Large intestine (tissue), 3 donors: ENCODE data around the gene AKIRIN2. TPM values are rescaled to one million over a fixed set of nuclear protein-coding genes. Genes with fewer than 3 reads are reported as not detected.
A peak's percentile ranks its signal among the peaks of the same experiment; 100 is the strongest.
"Not testable (repeated sequence)": the region's sequence is repeated elsewhere in the genome, so short reads cannot be mapped to it uniquely, and the experiment has no call there.

ENCODE experiments used
- DNase-seq, 2 donors: peaks; one replicate each; pipeline versions ENCODE4 v3.0.0 to v3.0.0-alpha.2; 2013
- H3K27ac ChIP-seq: one replicate; pipeline ENCODE4 v1.5.1; 2013; ENCODE audit warnings: low read length
- H3K27me3 ChIP-seq: 2 replicates; pipeline ENCODE4 v1.6.1; 2013; ENCODE audit warnings: low read length; ENCODE audit not compliant: control insufficient read depth, insufficient read depth
- H3K36me3 ChIP-seq: 2 replicates; pipeline ENCODE4 v1.6.1; 2013; ENCODE audit warnings: low read length; ENCODE audit not compliant: control insufficient read depth, insufficient read depth
- H3K4me1 ChIP-seq: one replicate; pipeline ENCODE4 v1.6.1; 2013; ENCODE audit warnings: low read length; ENCODE audit not compliant: control insufficient read depth, insufficient read depth
- H3K4me3 ChIP-seq: one replicate; pipeline ENCODE4 v1.5.1; 2013; ENCODE audit warnings: low read length
- H3K9me3 ChIP-seq: one replicate; pipeline ENCODE4 v1.6.1; 2013; ENCODE audit warnings: mild to moderate bottlenecking, low read depth, low read length, moderate library complexity; ENCODE audit not compliant: control insufficient read depth
- WGBS: methylation state at CpG from one replicate; pipeline ENCODE4 v1.1.5; 2013; ENCODE audit warnings: low lambda C conversion rate; ENCODE audit not compliant: insufficient coverage; 5-methylcytosine and 5-hydroxymethylcytosine counted together
- polyA plus RNA-seq: library from polyadenylated mRNA; unstranded; fragments of 120-200 nt; gene quantifications from one replicate; pipeline ENCODE4 v1.2.1, GENCODE V29; 2013

AKIRIN2 gene
- polyA plus RNA-seq, 1 donor: 60.6 TPM

DNA sequence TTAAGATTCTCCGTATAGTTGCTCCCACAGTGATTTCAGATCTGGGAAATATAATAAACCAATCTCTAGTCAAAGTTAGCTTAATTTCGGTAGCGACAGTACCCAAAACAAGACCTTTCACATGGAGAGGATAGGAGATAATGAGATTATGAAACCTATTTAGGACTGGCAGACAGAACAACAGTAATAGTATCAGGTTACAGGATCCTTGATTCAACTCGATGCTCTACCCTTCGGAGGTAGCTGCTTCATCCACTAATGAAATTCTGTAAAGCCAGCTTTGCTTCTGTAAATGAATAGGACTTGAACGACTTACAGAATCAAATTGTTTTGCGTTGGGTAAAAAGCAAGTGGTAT lies 534 bp upstream of the AKIRIN2 start:
- WGBS: no CpG with 5 or more reads among the region's 7 CpGs
- Histone ChIP-seq H3K4me1 (peaks cover 3% of the 10 kb centered on the region), H3K36me3 (no peaks in the 10 kb centered on the region), H3K27me3 (no peaks in the 10 kb centered on the region), H3K9me3 (no peaks in the 10 kb centered on the region), H3K27ac (peak overlapping the region; percentile 90), H3K4me3 (peak overlapping the region; percentile 93)
- DNase-seq: no peak

GRCh38 chr6:87701344-87701675 lies 723 bp downstream of the AKIRIN2 start:
- no peaks in the 10 kb centered on the region for H3K9me3 ChIP-seq
- DNase-seq: peak in 1 of 2 donors; percentile 57
- no CpG with 5 or more reads among the region's 36 CpGs for WGBS
- H3K36me3 ChIP-seq: peaks cover 2% of the 10 kb centered on the region
- H3K4me1 ChIP-seq: peaks cover 10% of the 10 kb centered on the region
- H3K27me3 ChIP-seq: no peaks in the 10 kb centered on the region
- peak overlapping the region; percentile 98 for H3K27ac ChIP-seq
- H3K4me3 ChIP-seq: peak overlapping the region; percentile 93

- DNase-seq: peak; percentile 64 to 82
- peak overlapping the region; percentile 98 for H3K27ac ChIP-seq
- peak overlapping the region; percentile 93 for H3K4me3 ChIP-seq
- H3K27me3 ChIP-seq: no peaks in the 10 kb centered on the region
- peaks cover 2% of the 10 kb centered on the region for H3K36me3 ChIP-seq
- peaks cover 10% of the 10 kb centered on the region for H3K4me1 ChIP-seq
- no peaks in the 10 kb centered on the region for H3K9me3 ChIP-seq
- WGBS: no CpG with 5 or more reads among the region's 18 CpGs
Measured at GRCh38 chr6:87700397-87701343, 1.4 kb downstream of the AKIRIN2 start.

DNA sequence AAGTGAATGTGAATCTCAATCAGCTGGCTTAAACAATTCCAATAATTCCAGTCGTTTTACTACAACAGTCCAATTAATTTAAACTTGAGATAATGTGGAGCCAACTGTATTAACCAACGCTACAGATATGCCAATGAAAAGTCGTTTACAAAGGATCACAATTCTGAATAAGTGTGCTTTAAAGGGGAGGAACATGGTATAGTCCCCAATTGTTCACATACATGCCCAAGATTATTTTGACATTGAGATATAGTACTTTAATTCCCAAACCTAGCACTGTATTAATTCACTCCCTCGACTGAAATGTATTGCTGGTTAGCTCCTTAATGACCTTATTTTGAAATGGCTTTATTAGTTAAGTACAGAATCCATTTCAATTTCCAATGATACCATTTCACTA lies 2.5 kb downstream of the AKIRIN2 start:
- 0% methylated on average over 1 of the region's 4 CpGs for WGBS
- Histone ChIP-seq H3K4me3 (peak overlapping the region; percentile 93), H3K36me3 (peaks cover 2% of the 10 kb centered on the region), H3K9me3 (no peaks in the 10 kb centered on the region), H3K27me3 (no peaks in the 10 kb centered on the region), H3K27ac (peak overlapping the region; percentile 98), H3K4me1 (peaks cover 16% of the 10 kb centered on the region)
- DNase-seq: peak in 1 of 2 donors; percentile 29

DNA sequence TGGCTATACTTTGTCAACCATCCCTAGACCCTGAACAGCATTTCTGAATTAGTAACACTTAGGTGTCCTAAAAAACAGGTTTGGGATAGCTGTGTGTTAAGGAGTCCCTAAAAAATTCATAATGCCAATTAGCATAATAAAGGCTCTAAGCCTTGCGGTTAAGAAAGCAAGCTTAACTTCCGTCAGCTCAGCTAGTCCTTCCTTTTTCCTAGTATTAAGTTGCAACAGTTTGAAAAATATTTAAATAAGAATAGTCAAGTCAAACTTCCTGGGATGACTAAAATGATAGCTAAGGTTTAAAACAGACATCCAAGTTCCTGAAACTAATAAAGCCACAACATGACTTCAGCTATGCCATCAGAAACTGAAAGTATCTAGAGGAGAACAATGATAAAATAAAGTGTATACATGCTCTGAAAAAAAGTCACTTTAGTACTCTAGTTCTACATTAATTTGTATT lies 3.5 kb downstream of the AKIRIN2 start:
- Histone ChIP-seq H3K36me3 (peaks cover 2% of the 10 kb centered on the region), H3K9me3 (no peaks in the 10 kb centered on the region), H3K4me1 (peaks cover 16% of the 10 kb centered on the region), H3K27me3 (no peaks in the 10 kb centered on the region), H3K4me3 (peak overlapping the region; percentile 93), H3K27ac (peak overlapping the region; percentile 98)
- peak in 1 of 2 donors; percentile 55 for DNase-seq
- no CpG with 5 or more reads among the region's 2 CpGs for WGBS

GRCh38 chr6:87697581-87698546 lies 4.2 kb downstream of the AKIRIN2 start:
- peaks cover 13% of the 10 kb centered on the region for H3K4me1 ChIP-seq
- DNase-seq: peak in 1 of 2 donors; percentile 48
- no peaks in the 10 kb centered on the region for H3K9me3 ChIP-seq
- H3K4me3 ChIP-seq: peak overlapping the region; percentile 93
- WGBS: 39% methylated on average over 4 of the region's 8 CpGs
- peaks cover 2% of the 10 kb centered on the region for H3K36me3 ChIP-seq
- H3K27me3 ChIP-seq: no peaks in the 10 kb centered on the region
- peak overlapping the region; percentile 98 for H3K27ac ChIP-seq

DNA sequence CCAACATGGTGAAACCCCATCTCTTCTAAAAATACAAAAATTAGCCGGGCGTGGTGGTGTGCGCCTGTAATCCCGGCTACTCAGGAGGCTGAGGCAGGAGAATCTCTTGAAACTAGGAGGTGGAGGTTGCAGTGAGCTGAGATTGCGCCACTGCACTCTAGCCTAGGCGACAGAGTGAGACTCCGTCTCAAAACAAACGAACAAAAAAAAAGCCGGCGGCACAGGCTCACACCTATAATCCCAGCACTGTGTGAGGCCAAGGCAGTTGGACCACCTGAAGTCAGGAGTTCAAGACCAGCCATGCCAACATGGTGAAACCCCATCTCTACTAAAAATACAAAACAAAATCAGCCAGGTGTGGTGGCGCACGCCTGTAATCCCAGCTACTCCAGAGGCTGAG lies 5.2 kb downstream of the AKIRIN2 start:
- H3K9me3 ChIP-seq, H3K27me3 ChIP-seq, H3K36me3 ChIP-seq, H3K4me3 ChIP-seq, DNase-seq, H3K27ac ChIP-seq: not testable (repeated sequence)
- peaks cover 13% of the 10 kb centered on the region for H3K4me1 ChIP-seq
- WGBS: 90% methylated on average over 2 of the region's 12 CpGs

- peaks cover 8% of the 10 kb centered on the region for H3K4me1 ChIP-seq
- H3K9me3 ChIP-seq: no peaks in the 10 kb centered on the region
- no peak overlapping the region for H3K4me3 ChIP-seq
- H3K27ac ChIP-seq: peak overlapping the region; percentile 42
- WGBS: 75% methylated on average over 1 of the region's 2 CpGs
- no peak for DNase-seq
- no peaks in the 10 kb centered on the region for H3K27me3 ChIP-seq
- H3K36me3 ChIP-seq: peaks cover 9% of the 10 kb centered on the region
Measured at GRCh38 chr6:87692086-87692485, 9.9 kb downstream of the AKIRIN2 start.

DNA sequence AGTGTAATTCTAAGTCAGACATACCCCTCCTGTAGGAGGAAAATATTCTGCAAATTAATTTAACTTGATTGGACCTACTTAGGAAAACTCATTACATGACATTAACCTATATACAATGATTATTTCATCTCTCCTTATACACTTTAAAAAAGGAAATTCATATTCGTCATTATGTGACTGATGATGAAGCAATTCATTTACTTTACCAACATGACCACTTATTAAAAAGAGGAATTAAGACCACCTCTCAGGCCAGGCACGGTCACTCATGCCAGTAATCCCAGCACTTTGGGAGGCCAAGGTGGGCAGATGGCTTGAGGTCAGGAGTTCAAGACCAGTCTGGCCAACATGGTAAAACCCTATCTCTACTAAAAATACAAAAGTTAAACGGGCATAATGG lies 11.6 kb downstream of the AKIRIN2 start:
- 100% methylated on average over 1 of the region's 3 CpGs for WGBS
- peaks cover 9% of the 10 kb centered on the region for H3K36me3 ChIP-seq
- no peaks in the 10 kb centered on the region for H3K9me3 ChIP-seq
- no peak overlapping the region for H3K27ac ChIP-seq
- no peak overlapping the region for H3K4me3 ChIP-seq
- no peak for DNase-seq
- peaks cover 3% of the 10 kb centered on the region for H3K4me1 ChIP-seq
- no peaks in the 10 kb centered on the region for H3K27me3 ChIP-seq

DNA sequence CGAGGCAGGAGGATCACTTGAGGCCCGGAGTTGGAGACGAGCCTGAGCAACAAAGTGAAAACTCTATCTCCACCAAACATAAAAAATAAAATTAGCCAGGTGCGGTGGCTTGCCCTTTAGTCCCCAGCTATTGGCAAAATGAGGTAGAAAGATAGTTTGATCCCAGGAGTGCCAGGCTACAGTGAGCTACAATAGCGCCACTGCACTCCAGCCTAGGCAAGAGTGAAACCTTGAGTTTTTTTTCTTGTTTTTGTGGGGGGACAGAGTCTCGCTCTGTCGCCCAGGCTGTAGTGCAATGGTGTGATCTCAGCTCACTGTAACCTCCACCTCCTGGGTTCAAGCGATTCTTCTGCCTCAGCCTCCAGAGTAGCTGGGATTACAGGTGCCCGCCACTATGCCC lies 14.1 kb downstream of the AKIRIN2 start:
- not testable (repeated sequence) for DNase-seq
- H3K4me1 ChIP-seq: peaks cover 13% of the 10 kb centered on the region
- no CpG with 5 or more reads among the region's 9 CpGs for WGBS

More for the DNA sequence above, 14.1 kb downstream of the AKIRIN2 start:
- H3K27me3 ChIP-seq, H3K36me3 ChIP-seq, H3K4me3 ChIP-seq, H3K9me3 ChIP-seq, H3K27ac ChIP-seq: not testable (repeated sequence)
